Lung (tissue), 4 donors: ENCODE data around the gene XDH. TPM values are rescaled to one million over a fixed set of nuclear protein-coding genes. Genes with fewer than 3 reads are reported as not detected.

Source experiments
- polyA plus RNA-seq, 2 donors: library from polyadenylated mRNA; stranded (reverse); fragments of 200-250 nt; gene quantifications; one replicate each; pipeline ENCODE4 v1.2.1, GENCODE V29; 2013
- total RNA-seq, 2 donors: library from RNA; depleted of rRNA in 1 of 2; stranded (reverse); fragments of >200 nt in 1 of 2; gene quantifications; one replicate each; pipeline ENCODE4 v1.2.1, GENCODE V29; 2014 to 2021
- donor health status: Bipolar disorder and iron deficiency.
- donor health status: healthy.
- donor health status: DM: yes; HTN: yes; CAD: no.

XDH gene
- total and polyA plus RNA-seq, 4 donors = 0.12 to 1.5 (median 0.60) TPM

Other genes with a start within 250 kb of the XDH start
- under 1 TPM; 0.21 to 0.26 TPM for gene CAPN14, start 197.2 kb downstream of the XDH start, total RNA-seq
- under 1 TPM; 0.03 to 0.06 TPM for gene CAPN14, start 197.2 kb downstream of the XDH start, polyA plus RNA-seq
- gene EHD3, start 180.6 kb downstream of the XDH start, total RNA-seq = 1 to 10 TPM; 5.8 to 9.5 TPM
- 1 to 10 TPM; 1.5 to 4.3 TPM for gene EHD3, start 180.6 kb downstream of the XDH start, polyA plus RNA-seq
- 1 to 10 TPM; 2.9 to 5.3 TPM for gene SRD5A2, start 166.2 kb upstream of the XDH start, total RNA-seq
- gene SRD5A2, start 166.2 kb upstream of the XDH start, polyA plus RNA-seq = 1 to 10 TPM in 1 of 2 donors, under 1 TPM in 1; 0.35 to 1.8 TPM